NCI-H1694 (cell line): ENCODE measurements around the gene RASAL2.
"Not testable (repeated sequence)": the region's sequence is repeated elsewhere in the genome, so short reads cannot be mapped to it uniquely, and the experiment has no call there.

Experiments
- DNase-seq: peaks from one replicate; lab custom pipeline; 2025; lab: John Stamatoyannopoulos, UW

RASAL2 gene

GRCh38 chr1:178390280-178390679 lies 296.4 kb downstream of the RASAL2 start:
- DNase-seq: not testable (repeated sequence)

DNA sequence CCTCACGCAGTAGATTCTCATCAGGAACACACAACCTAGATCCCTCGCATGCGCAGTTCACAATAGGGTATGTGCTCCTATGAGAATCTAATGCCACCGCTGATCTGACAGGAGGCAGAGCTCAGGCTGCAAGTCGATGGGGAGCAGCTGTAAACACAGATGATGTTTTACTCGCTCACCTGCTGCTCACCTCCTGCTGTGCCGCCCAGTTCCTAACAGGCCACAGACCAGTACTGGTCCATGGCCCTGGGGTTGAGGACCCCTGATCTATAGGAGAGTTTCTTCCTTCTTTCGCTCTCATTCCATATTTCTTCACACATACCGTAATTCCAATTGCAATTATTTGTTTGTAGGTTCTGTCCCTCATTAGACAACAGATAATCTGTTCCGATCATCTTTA lies 299.5 kb downstream of the RASAL2 start:
- no peak for DNase-seq

- DNase-seq: no peak
Measured at GRCh38 chr1:178396789-178397188, 302.9 kb downstream of the RASAL2 start.

GRCh38 chr1:178397678-178398077 lies 303.8 kb downstream of the RASAL2 start:
- DNase-seq: no peak

GRCh38 chr1:178399177-178399728 lies 305.3 kb downstream of the RASAL2 start:
- no peak for DNase-seq

GRCh38 chr1:178405137-178405536 lies 311.2 kb downstream of the RASAL2 start:
- DNase-seq: no peak

DNA sequence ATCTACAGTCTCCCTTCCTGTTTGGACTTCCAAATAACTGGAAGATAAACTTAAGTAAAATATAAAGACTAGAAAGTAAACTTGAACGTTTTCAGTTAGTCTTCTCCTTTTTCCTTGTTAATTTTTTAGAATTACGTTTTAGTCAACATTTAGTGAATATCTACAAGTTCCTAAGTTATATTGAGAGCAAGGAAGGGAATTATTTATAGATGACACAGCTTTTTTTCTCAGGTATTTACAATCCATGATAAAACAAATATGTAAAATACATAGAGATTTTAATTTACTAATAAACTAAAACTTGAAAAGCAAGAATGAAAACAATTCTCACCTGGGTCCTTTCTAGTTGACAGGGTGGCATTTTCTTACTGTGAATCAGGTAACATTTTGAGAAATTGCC lies 313.3 kb downstream of the RASAL2 start:
- DNase-seq: no peak

DNA sequence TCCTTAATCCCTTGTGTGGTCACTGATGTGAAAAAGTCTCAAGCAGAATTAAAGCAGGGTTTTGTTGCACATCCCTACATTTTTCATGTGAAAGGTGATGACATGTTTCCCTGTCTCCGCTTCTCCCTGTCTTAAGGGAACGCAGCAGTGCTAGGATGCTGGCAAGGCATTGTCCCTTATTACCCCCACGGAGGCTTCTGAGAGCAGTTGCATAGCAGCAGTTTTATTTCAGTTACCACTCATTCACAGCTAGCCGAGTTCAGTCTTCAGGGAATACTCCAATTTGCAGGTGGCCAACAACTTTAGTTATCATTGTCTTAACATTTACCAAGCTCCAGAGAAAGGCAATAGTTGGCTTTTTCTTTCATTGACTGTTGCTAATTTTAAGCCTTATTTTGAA lies 313.8 kb downstream of the RASAL2 start:
- DNase-seq: no peak

DNA sequence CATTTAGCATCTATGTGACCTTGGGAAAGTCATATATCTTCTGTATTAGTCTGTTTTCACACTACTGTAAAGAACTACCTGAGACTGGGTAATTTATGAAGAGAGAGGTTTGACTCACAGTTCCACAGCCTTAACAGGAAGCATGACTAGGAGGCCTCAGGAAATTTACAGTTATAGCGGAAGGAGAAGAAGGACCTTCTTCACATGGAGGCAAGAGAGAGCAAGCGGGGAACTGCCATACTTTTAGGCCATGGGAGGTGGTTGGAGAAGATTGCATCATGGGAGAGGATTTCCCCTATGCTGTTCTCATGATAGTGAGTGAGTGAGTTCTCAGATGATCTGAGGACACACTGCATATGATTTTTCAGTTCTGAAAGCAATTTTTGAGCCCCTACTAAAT lies 315.0 kb downstream of the RASAL2 start:
- DNase-seq: no peak

- DNase-seq: no peak
Measured at GRCh38 chr1:178409541-178409940, 315.6 kb downstream of the RASAL2 start.

GRCh38 chr1:178411756-178412399 lies 318.0 kb downstream of the RASAL2 start:
- no peak for DNase-seq

DNA sequence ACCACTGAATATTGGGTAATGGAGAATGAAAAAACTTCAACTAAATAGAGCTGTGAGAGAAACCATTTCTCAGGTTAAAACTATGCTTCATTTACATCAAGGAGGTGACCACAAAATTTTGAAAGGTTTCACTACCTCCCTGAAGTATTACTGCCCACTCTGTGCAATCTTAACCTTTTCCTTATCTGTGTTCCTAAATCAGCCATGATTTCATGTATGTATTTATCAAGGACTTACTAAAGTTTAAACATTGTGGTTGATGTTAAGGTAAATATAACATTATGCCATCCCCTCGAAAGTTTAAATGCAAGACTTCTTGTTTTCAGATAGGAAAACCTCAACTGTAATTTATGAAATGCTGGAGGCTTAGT lies 318.5 kb downstream of the RASAL2 start:
- DNase-seq: no peak

- no peak for DNase-seq
Measured at GRCh38 chr1:178417858-178418257, 324.0 kb downstream of the RASAL2 start.

DNA sequence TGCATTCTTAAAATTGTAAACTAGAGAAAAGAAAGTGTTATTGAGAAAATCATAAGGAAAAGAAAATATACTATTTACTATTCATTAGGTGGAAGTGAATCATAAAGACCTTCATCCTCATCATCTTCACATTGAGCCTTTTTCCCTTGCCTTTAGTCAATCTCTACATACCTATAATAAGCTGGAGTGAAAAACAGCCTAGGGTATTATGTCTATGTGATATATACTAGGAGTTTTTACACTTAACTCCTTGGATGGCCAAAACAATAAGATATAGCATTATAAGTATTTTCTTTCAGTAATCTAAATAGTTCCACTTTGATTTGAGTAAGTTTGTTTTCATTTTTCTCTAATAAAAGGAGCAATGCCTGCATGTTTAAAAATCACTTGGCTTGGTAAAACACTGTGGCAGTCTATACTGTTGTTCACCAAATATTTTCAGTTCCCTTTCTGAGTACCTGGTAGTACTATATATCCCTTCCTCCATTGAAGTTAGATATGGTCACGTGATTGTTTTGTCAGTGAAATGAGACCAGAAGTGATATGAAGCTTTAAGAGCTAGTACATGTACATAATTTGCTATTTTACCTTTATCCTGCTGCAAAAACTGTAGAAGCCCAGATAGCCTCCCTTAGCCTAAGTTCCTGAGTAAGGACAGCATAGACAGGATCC lies 324.5 kb downstream of the RASAL2 start:
- DNase-seq: no peak

DNA sequence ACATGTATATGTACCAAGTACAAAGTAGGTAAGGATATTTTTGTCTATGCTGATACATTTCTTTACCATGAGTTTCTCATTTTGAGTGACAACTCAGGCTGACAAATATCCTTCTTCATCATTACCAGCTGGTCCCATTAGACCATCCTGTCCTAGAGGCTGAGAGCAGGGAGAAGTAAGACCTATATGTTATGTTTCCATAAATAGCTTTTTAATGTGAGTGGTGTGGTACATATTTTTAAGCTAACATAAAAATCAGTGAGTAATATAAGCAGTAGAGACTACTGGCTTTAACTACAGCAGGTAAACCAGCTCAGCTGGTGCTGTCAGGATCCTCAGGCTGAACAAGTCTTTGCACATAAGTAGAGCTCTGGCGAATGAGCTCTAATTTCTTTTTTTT lies 340.5 kb downstream of the RASAL2 start:
- DNase-seq: no peak

- DNase-seq: no peak
Measured at GRCh38 chr1:178434899-178435435, 341.1 kb downstream of the RASAL2 start.

- no peak for DNase-seq
Measured at GRCh38 chr1:178436899-178437298, 343.0 kb downstream of the RASAL2 start.

DNA sequence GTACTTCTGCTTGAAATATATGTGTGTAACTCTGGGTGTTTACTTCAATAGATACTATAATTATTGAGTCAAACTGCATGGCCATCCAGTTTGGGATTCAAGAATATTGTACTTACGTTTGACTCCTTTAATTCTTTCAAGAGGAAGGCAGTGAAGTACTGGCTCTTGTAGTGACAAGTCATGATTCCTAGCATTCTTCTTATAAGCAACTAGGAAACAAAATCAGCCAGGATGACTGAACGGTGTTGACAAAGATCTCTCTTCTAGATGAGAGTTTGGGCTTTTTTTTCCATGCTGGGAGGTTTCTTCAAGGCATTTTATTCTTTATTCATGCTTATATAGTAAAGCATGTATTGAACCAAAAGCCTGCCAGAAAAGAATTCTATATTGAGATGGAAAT lies 344.5 kb downstream of the RASAL2 start:
- DNase-seq: no peak

GRCh38 chr1:178442925-178443324 lies 349.0 kb downstream of the RASAL2 start:
- no peak for DNase-seq

DNA sequence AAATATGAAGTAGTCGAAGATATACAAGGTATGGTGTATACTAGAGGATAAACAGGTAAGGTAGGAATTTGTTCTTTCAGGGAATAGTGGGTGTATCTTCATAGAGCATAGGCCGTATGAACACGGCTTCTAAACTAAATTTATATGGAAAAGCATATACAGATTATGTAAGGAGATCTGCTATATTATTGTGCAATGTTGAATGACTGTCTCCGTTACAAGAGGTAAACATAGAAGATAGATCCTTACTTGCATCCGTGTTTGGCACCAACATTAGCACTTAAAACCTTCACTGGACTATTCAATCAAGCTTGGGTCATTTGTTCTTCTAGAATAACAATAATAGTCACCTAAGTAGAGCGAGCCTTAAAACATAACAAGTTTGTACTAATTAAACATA lies 357.0 kb downstream of the RASAL2 start:
- no peak for DNase-seq

- DNase-seq: no peak
Measured at GRCh38 chr1:178451529-178451928, 357.6 kb downstream of the RASAL2 start.

DNA sequence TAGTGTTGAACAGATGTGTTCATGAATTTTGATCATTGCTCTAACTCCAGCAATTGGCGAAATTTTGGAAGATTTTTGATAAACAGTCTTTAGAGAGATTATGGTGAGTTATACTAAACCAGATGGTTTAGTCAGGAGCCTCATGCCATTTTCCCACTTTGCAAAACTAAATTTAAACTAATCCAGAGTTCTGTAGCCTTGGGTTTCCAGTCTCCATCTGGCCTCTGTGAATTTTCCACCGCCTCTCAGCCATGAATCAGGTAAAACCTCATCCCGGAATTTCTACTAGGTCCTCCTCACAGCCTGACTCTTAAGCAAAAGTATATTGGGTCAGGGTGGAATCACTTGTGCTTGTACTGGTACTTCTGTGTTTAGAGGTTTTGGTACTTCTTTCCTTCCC lies 358.1 kb downstream of the RASAL2 start:
- DNase-seq: no peak

GRCh38 chr1:178456472-178456871 lies 362.6 kb downstream of the RASAL2 start:
- no peak for DNase-seq

DNA sequence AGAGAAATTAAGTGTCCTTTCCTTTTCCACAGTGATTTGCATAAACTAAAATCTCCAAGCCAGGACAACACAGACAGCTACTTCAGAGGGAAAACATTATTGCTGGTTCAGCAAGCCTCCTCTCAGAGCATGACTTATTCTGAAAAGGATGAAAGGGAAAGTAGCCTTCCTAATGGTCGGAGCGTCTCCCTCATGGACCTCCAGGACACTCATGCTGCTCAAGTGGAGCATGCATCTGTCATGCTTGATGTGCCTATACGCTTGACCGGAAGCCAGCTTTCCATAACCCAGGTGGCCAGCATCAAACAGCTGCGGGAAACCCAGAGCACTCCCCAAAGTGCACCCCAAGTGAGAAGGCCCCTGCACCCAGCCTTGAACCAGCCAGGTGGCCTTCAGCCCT lies 363.7 kb downstream of the RASAL2 start:
- no peak for DNase-seq
